PC-9 (cell line): ENCODE measurements around the gene ALAD. TPM values are rescaled to one million over a fixed set of nuclear protein-coding genes. Genes with fewer than 3 reads are reported as not detected.
"Not testable (repeated sequence)": the region's sequence is repeated elsewhere in the genome, so short reads cannot be mapped to it uniquely, and the experiment has no call there.

Experiments used
- BruUV-seq: library from RNA; stranded (reverse); fragments of 400-500 nt; replicated peaks from 2 replicates; lab custom pipeline; 2021; lab: Mats Ljungman, UMichigan
- CTCF ChIA-PET: fragments of 300-600 bp; sonication (Branson Sonifier 250); formaldehyde crosslinking; loops from one replicate; lab custom pipeline; 2022; ENCODE audit warnings: antibody characterized with exemption; lab: Charles Lee
- POLR2A ChIA-PET: fragments of 300-600 bp; sonication (Branson Sonifier 250); formaldehyde crosslinking; loops from one replicate; lab custom pipeline; 2022; ENCODE audit warnings: antibody characterized with exemption; ENCODE audit not compliant: unreplicated experiment; lab: Charles Lee
- DNase-seq, 2 experiments: peaks; one replicate each; pipeline versions ENCODE4 v3.0.0 to v3.0.0-alpha.2; 2015 to 2022; ENCODE audit warnings: mixed read lengths in 1 of 2
- H2AFZ ChIP-seq: fragments of 200-600 bp; sonication (generic); 2 replicates; pipeline ENCODE4 v1.8.1; 2017; ENCODE audit warnings: antibody characterized with exemption
- H3F3A ChIP-seq: fragments of 200-600 bp; sonication (generic); 2 replicates; pipeline ENCODE4 v1.8.1; 2017; ENCODE audit warnings: antibody characterized with exemption, mild to moderate bottlenecking, low read depth; ENCODE audit not compliant: insufficient read depth
- H3K27ac ChIP-seq: fragments of 200-600 bp; sonication (generic); 2 replicates; pipeline ENCODE4 v1.6.1; 2016; ENCODE audit warnings: mixed run types
- H3K27me3 ChIP-seq: fragments of 200-600 bp; sonication (generic); 2 replicates; pipeline ENCODE4 v1.6.1; 2016; ENCODE audit warnings: low read depth, mixed run types; ENCODE audit not compliant: insufficient read depth
- H3K36me3 ChIP-seq: fragments of 200-600 bp; sonication (generic); 2 replicates; pipeline ENCODE4 v1.6.1; 2016; ENCODE audit warnings: low read depth, mixed run types
- H3K4me1 ChIP-seq: fragments of 200-600 bp; sonication (generic); replicated peaks from 2 replicates; pipeline ENCODE4 v1.6.1; 2016; ENCODE audit warnings: mixed run types; ENCODE audit not compliant: insufficient read depth
- H3K4me2 ChIP-seq: fragments of 200-600 bp; sonication (generic); 2 replicates; pipeline ENCODE4 v1.6.1; 2017; ENCODE audit warnings: mixed run types
- H3K4me3 ChIP-seq: fragments of 200-600 bp; sonication (generic); 2 replicates; pipeline ENCODE4 v1.6.1; 2016; ENCODE audit warnings: mixed run types
- H3K79me2 ChIP-seq: fragments of 200-600 bp; sonication (generic); 2 replicates; pipeline ENCODE4 v1.6.1; 2017; ENCODE audit warnings: low read depth, mixed run types
- H3K9me2 ChIP-seq: fragments of 200-600 bp; sonication (generic); 2 replicates; pipeline ENCODE4 v1.8.1; 2017; ENCODE audit warnings: mild to moderate bottlenecking; ENCODE audit not compliant: insufficient read depth
- H3K9me3 ChIP-seq: fragments of 200-600 bp; sonication (generic); 2 replicates; pipeline ENCODE4 v1.8.1; 2016; ENCODE audit warnings: low read depth; ENCODE audit not compliant: insufficient read depth
- H4K20me1 ChIP-seq: fragments of 200-600 bp; sonication (generic); 2 replicates; pipeline ENCODE4 v1.8.1; 2017; ENCODE audit not compliant: insufficient read depth
- CTCF ChIP-seq: fragments of 200-600 bp; sonication (generic); conservative IDR thresholded peaks from 2 replicates; pipeline ENCODE4 v1.6.1; 2017; ENCODE audit warnings: mixed run types, antibody characterized with exemption, mild to moderate bottlenecking, moderate library complexity
- EZH2 ChIP-seq: fragments of 200-600 bp; sonication (generic); IDR thresholded peaks from 2 replicates; pipeline ENCODE4 v1.8.0; 2017; ENCODE audit warnings: antibody characterized with exemption, low read depth
- intact Hi-C: fragments of 100-400 bp; cut with micrococcal nuclease; formaldehyde crosslinking; loops from one replicate; pipeline ENCODE4 v1.10.0; 2022; ENCODE audit not compliant: unreplicated experiment
- total RNA-seq: library from RNA; stranded (reverse); gene quantifications from 2 replicates; pipeline ENCODE4 v1.2.3, GENCODE V29; 2021

The ALAD gene
- total RNA-seq, 1 experiment from 2014 or later = 42.7 TPM

DNA sequence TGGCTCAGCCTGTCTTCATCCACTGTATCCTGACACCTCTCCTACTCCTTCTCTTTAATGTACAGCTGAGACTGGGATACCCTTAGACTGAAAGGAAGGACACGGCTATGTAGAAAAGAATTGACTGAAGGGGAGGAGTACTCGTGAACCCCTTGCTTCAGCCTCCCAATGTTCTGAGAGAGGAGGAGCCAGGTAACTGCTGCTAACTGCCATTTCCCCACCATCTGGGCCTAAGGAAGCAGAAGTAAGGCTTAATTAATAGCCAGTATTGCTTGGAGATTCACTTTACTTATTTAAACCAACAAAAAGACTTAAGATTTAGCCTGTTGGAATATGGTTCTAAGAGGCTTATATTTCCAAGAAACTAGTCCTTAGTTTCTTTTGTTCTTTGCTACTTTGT lies 43.7 kb upstream of the ALAD start:
- Histone ChIP-seq H3K4me2 (no peak overlapping the region), H3K36me3 (no peaks in the 10 kb centered on the region), H4K20me1 (no peaks in the 10 kb centered on the region), H3K4me1 (no peaks in the 10 kb centered on the region), H3K9me2 (no peaks in the 10 kb centered on the region), H2AFZ (no peak overlapping the region), H3K4me3 (no peak overlapping the region), H3F3A (no peaks in the 10 kb centered on the region), H3K27ac (no peak overlapping the region), H3K79me2 (no peaks in the 10 kb centered on the region), H3K27me3 (no peaks in the 10 kb centered on the region), H3K9me3 (no peaks in the 10 kb centered on the region)
- DNase-seq = no peak
- intact Hi-C loops = no loop called here
- CTCF ChIA-PET = no interaction called here
- no TSS peak for BruUV-seq
- no peak for TF ChIP-seq EZH2
- POLR2A ChIA-PET = interaction anchor here (0.7 kb wide), 1 partner anchor 10 kb away, joined by 6 read pairs; no protein-coding TSS in a partner anchor

GRCh38 chr9:113437716-113438115 lies 36.6 kb upstream of the ALAD start:
- CTCF ChIA-PET, H3K27me3 ChIP-seq, H3K9me2 ChIP-seq, H3K4me1 ChIP-seq, DNase-seq, H3K79me2 ChIP-seq, POLR2A ChIA-PET, intact Hi-C loops, H3K4me3 ChIP-seq, H2AFZ ChIP-seq, H3K9me3 ChIP-seq, H3K4me2 ChIP-seq, H3K27ac ChIP-seq, BruUV-seq, H3K36me3 ChIP-seq, H3F3A ChIP-seq, H4K20me1 ChIP-seq: not testable (repeated sequence)

GRCh38 chr9:113436728-113437515 lies 35.8 kb upstream of the ALAD start:
- ChIA-PET POLR2A (no interaction called here), CTCF (no interaction called here)
- TF ChIP-seq EZH2 (no peak), CTCF (no peak)
- BruUV-seq = no TSS peak
- no peaks in the 10 kb centered on the region for H4K20me1 ChIP-seq
- H3K27me3 ChIP-seq = no peaks in the 10 kb centered on the region
- no peaks in the 10 kb centered on the region for H3K9me3 ChIP-seq
- 0 out of 2 replicates have a peak, but pooled peaks cover 4% of the 10 kb centered on the region for H3F3A ChIP-seq
- intact Hi-C loops = no loop called here
- no peaks in the 10 kb centered on the region for H3K36me3 ChIP-seq
- no peaks in the 10 kb centered on the region for H3K4me1 ChIP-seq
- no peak overlapping the region; the same call in 1 of the 2 replicates for H3K4me2 ChIP-seq
- no peak overlapping the region for H3K27ac ChIP-seq
- H3K9me2 ChIP-seq = no peaks in the 10 kb centered on the region
- no peaks in the 10 kb centered on the region for H3K79me2 ChIP-seq
- DNase-seq = no peak
- no peak overlapping the region for H2AFZ ChIP-seq
- H3K4me3 ChIP-seq = no peak overlapping the region

GRCh38 chr9:113431191-113431590 lies 30.1 kb upstream of the ALAD start:
- CTCF ChIA-PET = no interaction called here
- no peaks in the 10 kb centered on the region for H3K36me3 ChIP-seq
- POLR2A ChIA-PET = interaction anchor here (0.7 kb wide), 1 partner anchor 222 kb away, joined by 6 read pairs; no protein-coding TSS in a partner anchor

More at GRCh38 chr9:113431191-113431590, 30.1 kb upstream of the ALAD start:
- TF ChIP-seq EZH2 (no peak), CTCF (no peak)
- Histone ChIP-seq H3K9me3 (no peaks in the 10 kb centered on the region), H4K20me1 (no peaks in the 10 kb centered on the region), H3K27me3 (no peaks in the 10 kb centered on the region), H3K27ac (no peak overlapping the region), H3K4me1 (no peaks in the 10 kb centered on the region), H3K4me2 (no peak overlapping the region), H2AFZ (no peak overlapping the region), H3F3A (no peaks in the 10 kb centered on the region), H3K79me2 (no peaks in the 10 kb centered on the region), H3K4me3 (no peak overlapping the region), H3K9me2 (no peaks in the 10 kb centered on the region)
- no peak for DNase-seq
- BruUV-seq = no TSS peak
- intact Hi-C loops = no loop called here
